Measurements from ENCODE around the gene DTNB. TPM values are rescaled to one million over a fixed set of nuclear protein-coding genes. Genes with fewer than 3 reads are reported as not detected.

DTNB gene
- total and polyA plus RNA-seq, 8 donors, result 10.5 to 70.0 (median 33.7) TPM

DNA sequence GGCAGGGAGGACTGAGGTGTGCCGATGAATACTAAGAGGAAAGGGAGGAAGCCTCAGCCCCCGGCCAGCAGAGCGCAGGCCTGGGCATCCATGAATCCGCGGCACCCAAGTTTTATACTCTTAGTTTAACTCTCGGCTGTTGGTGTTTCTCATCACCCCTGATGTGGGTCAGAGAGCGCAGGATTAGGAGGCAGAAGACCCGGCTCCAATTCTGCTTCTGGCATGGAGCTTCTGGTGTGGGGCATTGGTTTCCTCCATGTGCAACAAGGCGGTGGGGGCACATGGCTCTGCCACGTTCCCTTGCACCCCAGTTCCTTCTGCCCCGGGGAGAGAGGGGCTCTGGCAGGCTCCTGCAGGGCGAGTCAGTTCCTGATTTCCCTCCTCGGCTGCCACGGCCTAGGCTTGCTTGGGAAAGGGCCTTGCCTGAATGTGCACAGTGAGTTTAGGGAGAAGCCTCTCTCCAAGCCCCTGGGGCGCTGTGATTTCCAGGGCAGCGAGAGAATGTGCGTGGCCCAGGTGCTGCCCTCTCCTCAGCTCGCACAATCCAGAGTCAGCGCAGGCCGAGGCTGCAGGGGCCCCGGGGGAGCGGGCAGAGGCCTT is 295.5 kb downstream of the DTNB start:
- TF ChIP-seq, protein P1, sequence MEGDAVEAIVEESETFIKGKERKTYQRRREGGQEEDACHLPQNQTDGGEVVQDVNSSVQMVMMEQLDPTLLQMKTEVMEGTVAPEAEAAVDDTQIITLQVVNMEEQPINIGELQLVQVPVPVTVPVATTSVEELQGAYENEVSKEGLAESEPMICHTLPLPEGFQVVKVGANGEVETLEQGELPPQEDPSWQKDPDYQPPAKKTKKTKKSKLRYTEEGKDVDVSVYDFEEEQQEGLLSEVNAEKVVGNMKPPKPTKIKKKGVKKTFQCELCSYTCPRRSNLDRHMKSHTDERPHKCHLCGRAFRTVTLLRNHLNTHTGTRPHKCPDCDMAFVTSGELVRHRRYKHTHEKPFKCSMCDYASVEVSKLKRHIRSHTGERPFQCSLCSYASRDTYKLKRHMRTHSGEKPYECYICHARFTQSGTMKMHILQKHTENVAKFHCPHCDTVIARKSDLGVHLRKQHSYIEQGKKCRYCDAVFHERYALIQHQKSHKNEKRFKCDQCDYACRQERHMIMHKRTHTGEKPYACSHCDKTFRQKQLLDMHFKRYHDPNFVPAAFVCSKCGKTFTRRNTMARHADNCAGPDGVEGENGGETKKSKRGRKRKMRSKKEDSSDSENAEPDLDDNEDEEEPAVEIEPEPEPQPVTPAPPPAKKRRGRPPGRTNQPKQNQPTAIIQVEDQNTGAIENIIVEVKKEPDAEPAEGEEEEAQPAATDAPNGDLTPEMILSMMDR (IDR thresholded peaks at IDR 0.05), result no peak
- TF ChIP-seq POLR2AphosphoS5 (IDR thresholded peaks at IDR 0.05) (no peak), POLR2A (IDR thresholded peaks at IDR 0.05) (no peak), EP300 (IDR thresholded peaks at IDR 0.05) (no peak)
- H3K4me1 ChIP-seq, result peaks cover 18 to 43% (median 24%) of the 10 kb centered on the region in 4 donors
- intact Hi-C loops (cut with DNase I; ENCODE audit: low total_unique reads), result loop anchor here (10.0 kb wide), 1 partner anchor 147 kb away; no protein-coding TSS in a partner anchor
- DNase-seq, result peak; percentile 12 to 20
- H3K36me3 ChIP-seq, result no peaks in the 10 kb centered on the region
- no peak overlapping the region for H3K27ac ChIP-seq
- H3K27me3 ChIP-seq, result no peaks in the 10 kb centered on the region
- no peaks in the 10 kb centered on the region for H3K9me3 ChIP-seq
- WGBS, 5 donors, result 87 to 94% (median 93%) methylated on average over 22 of the region's 22 CpGs
- no peak overlapping the region for H3K4me3 ChIP-seq

DNA sequence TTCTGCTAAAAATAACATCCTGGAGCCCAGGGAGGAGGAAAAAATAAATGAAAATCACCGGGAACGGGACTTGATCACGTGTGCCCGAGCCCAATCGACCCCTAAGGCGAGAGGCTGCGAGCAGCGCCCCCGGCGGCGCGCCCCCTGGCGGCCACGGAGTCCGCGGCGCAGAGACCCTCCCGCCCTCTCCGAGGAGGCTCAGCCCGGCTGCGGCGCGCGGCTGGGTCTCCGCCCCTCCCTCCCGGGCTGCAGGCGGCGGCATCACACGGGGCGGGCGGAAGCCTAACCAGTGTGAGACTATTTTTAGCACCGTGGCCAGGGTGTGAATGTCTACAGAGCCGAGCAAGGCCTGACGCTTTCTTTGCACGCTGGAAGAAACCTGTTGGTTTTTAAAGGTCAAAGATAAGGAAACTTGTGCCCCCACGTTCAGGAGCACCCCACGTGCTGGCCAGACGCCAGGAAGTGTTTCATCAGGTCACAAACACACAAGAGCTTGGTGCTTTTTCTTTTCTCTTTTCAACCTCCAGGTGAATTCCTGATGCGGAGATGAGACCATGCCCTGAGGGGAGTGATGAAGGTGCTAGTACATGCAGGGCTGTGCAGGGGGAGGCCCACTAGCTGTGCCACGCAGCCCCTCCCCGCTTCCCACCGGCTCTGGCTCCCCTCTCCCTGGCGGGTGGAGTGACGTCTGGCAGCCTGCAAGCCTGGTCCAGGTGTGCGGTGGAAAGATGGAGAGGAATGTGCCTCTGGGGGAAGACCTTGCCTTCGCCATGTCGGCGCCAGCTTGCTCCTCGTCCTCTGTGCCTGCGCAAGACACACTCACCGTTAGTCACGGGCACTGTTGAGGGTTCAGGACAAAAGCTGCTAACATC is 296.4 kb downstream of the DTNB start:
- H3K4me3 ChIP-seq, result peak overlapping the region; percentile 14 to 39 (median 21)
- H3K4me1 ChIP-seq, result peaks cover 18 to 47% (median 27%) of the 10 kb centered on the region in 4 donors
- peak; percentile 91 to 98 for DNase-seq
- H3K36me3 ChIP-seq, result no peaks in the 10 kb centered on the region
- H3K27ac ChIP-seq, result peak overlapping the region in 4 of 5 donors; percentile 37 to 71 (median 60)
- WGBS, 5 donors, result 9 to 27% (median 13%) methylated on average over 27 to 52 of the region's 52 CpGs
- TF ChIP-seq, protein P1 (IDR thresholded peaks at IDR 0.05), result peak in 5 of 7 experiments; percentile 40 to 98 (median 94)
- TF ChIP-seq EP300 (IDR thresholded peaks at IDR 0.05), result no peak
- peak; percentile 37 to 69 (median 46) for TF ChIP-seq POLR2AphosphoS5 (IDR thresholded peaks at IDR 0.05)
- intact Hi-C loops (cut with DNase I; ENCODE audit: low total_unique reads), result loop anchor here (10.0 kb wide), 1 partner anchor 148 kb away; no protein-coding TSS in a partner anchor
- H3K27me3 ChIP-seq, result no peaks in the 10 kb centered on the region
- no peaks in the 10 kb centered on the region for H3K9me3 ChIP-seq

DNA sequence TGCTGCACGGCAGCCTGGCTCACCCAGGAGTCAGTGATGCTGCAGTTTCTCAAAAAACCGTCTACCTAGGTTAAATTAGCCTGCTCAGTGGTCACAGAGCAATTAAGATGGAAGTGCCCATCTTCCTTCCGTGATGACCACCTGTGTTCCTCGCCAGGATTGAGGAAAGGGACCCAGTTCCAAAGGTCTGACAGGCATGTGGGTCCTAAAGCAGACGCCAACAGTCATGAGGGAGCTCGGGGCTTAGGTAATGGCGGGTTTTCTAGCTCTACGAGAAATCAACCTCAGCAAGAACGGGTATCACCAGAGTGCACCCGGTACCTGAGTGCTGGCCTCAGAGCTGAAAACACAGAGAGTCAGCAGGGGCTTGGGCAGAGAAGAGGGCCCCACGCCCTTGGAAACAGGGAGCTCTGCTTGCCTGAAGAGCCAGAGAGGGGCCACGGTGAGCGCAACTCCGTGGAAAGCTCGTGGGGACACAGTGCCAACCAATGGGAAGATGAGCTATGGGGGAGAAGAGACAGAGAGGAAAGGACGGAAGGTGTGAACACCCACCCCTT is 297.3 kb downstream of the DTNB start:
- Histone ChIP-seq H3K4me3 (peak overlapping the region in 2 of 4 donors; percentile 14 to 20), H3K36me3 (no peaks in the 10 kb centered on the region), H3K9me3 (no peaks in the 10 kb centered on the region), H3K27me3 (no peaks in the 10 kb centered on the region), H3K27ac (peak overlapping the region in 3 of 5 donors; percentile 11 to 71 (median 62)), H3K4me1 (peaks cover 18 to 47% (median 27%) of the 10 kb centered on the region in 4 donors)
- DNase-seq, result peak in 1 of 2 donors; percentile 19
- intact Hi-C loops (cut with DNase I; ENCODE audit: low total_unique reads), result loop anchor here (10.0 kb wide), 1 partner anchor 149 kb away; no protein-coding TSS in a partner anchor
- WGBS, 5 donors, result 70 to 79% (median 76%) methylated on average over 16 of the region's 16 CpGs
- no peak for TF ChIP-seq POLR2AphosphoS5 (IDR thresholded peaks at IDR 0.05)
- TF ChIP-seq, protein P1 (IDR thresholded peaks at IDR 0.05), result no peak
- no peak for TF ChIP-seq EP300 (IDR thresholded peaks at IDR 0.05)
- TF ChIP-seq POLR2A (IDR thresholded peaks at IDR 0.05), result no peak

DNA sequence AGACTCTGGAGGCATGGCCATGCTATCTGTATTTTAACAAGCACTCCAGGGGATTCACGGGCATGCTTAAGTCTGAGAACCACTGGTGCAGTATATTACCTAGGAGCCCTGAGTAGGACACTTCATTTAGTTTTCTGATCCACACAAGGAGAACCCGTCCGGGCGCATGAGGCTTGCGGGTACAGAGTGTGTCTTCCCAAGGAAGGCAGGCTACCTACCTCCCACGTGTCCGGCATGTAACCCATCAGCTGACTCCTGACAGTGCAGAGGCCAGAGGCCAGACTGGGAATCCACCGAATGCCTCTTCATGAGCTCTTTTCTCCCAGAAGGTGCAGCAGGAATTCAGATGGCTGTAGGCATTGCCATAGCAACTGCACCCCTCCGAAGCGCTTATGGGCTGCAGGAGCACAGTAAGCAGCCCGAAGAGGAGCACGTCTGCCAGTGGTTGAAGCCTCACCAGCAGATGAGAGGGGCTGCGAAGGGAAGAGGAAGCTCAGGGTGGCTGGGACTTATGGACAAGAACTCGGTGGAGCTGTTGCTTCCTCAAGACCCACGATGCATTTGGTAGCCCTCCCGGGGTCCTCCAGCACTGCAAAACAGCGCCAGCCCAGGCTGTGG is 297.9 kb downstream of the DTNB start:
- H3K9me3 ChIP-seq, result no peaks in the 10 kb centered on the region
- H3K4me3 ChIP-seq, result no peak overlapping the region
- no peak overlapping the region for H3K27ac ChIP-seq
- 85 to 96% (median 91%) methylated on average over 11 to 17 of the region's 17 CpGs for WGBS, 5 donors
- no peaks in the 10 kb centered on the region for H3K27me3 ChIP-seq
- no peaks in the 10 kb centered on the region for H3K36me3 ChIP-seq
- intact Hi-C loops (cut with DNase I; ENCODE audit: low total_unique reads), result loop anchor here (10.0 kb wide), 1 partner anchor 149 kb away; no protein-coding TSS in a partner anchor
- peak; percentile 11 to 18 for DNase-seq
- peaks cover 18 to 47% (median 27%) of the 10 kb centered on the region in 4 donors for H3K4me1 ChIP-seq
- no peak for TF ChIP-seq POLR2A (IDR thresholded peaks at IDR 0.05)
- TF ChIP-seq, protein P1 (IDR thresholded peaks at IDR 0.05), result no peak
- no peak for TF ChIP-seq EP300 (IDR thresholded peaks at IDR 0.05)
- no peak for TF ChIP-seq POLR2AphosphoS5 (IDR thresholded peaks at IDR 0.05)
